GM12872 (cell line): ENCODE data around the gene LARP6.

ENCODE experiments used
- TF ChIP-seq, protein P1 (sequence below): IDR thresholded peaks from 3 replicates; pipeline ENCODE4 v1.5.1; 2011; ENCODE audit warnings: low read depth, mild to moderate bottlenecking, low read length, moderate library complexity; ENCODE audit not compliant: insufficient read depth

Gene LARP6

DNA sequence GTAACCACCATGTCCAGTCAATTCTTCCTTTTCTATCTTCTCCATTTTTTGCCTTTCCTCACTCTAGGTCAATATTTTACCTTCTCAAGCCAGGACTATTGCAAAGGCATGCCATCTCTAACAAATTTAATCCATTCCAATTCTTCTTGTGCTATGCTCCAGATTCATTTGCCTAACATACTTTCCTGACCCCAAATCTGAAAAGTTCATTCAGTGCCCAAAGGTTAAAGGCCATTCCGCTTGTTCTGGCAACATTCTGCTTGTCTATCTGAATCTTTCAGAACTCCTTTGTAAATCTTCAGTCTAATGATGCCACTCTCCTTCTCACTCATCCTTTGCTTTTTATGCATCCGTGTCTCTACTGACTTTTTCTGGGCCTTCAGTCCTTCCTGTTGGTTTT lies 22.7 kb upstream of the LARP6 start:
- TF ChIP-seq, protein P1, sequence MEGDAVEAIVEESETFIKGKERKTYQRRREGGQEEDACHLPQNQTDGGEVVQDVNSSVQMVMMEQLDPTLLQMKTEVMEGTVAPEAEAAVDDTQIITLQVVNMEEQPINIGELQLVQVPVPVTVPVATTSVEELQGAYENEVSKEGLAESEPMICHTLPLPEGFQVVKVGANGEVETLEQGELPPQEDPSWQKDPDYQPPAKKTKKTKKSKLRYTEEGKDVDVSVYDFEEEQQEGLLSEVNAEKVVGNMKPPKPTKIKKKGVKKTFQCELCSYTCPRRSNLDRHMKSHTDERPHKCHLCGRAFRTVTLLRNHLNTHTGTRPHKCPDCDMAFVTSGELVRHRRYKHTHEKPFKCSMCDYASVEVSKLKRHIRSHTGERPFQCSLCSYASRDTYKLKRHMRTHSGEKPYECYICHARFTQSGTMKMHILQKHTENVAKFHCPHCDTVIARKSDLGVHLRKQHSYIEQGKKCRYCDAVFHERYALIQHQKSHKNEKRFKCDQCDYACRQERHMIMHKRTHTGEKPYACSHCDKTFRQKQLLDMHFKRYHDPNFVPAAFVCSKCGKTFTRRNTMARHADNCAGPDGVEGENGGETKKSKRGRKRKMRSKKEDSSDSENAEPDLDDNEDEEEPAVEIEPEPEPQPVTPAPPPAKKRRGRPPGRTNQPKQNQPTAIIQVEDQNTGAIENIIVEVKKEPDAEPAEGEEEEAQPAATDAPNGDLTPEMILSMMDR, result no peak

- TF ChIP-seq, protein P1, result no peak
Observed at GRCh38 chr15:70876011-70876410, 22.1 kb upstream of the LARP6 start.

DNA sequence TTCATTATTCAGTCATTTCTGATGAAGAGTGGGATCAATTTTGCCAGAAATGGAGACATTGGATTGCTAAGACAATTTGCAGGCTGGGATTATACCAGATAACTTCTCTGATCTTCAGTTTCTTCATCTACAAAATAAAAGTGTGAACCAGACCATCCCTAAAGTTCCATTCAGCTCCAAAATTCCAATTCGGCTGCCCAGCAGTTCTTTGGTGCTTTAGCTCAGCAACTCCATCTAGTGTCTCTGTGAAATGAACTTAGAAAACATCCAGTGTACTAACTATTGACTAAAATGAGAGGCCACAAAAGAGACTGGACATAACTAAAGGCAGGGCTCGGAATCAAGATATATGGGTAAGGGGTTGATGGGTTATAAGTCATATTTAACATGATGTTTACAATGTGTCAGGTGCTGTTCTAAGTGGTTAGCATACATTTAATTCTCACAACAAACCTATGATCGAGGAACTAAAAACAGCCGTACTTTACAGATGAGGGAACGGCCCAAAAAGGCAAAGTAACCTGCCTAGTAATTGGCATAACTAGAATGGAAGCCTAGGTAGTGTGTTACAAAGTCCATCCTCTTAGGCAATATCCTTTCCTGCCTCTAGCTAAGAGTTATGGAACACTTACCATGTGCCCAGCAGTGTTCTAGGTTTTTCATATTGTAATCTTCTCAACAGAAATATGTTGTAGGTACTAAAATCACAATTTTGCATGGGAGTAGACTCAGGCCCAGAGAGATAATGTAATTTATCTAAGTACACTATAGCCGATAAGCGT lies 21.2 kb upstream of the LARP6 start:
- TF ChIP-seq, protein P1, result no peak

GRCh38 chr15:70873232-70874054 lies 19.5 kb upstream of the LARP6 start:
- TF ChIP-seq, protein P1, result no peak

DNA sequence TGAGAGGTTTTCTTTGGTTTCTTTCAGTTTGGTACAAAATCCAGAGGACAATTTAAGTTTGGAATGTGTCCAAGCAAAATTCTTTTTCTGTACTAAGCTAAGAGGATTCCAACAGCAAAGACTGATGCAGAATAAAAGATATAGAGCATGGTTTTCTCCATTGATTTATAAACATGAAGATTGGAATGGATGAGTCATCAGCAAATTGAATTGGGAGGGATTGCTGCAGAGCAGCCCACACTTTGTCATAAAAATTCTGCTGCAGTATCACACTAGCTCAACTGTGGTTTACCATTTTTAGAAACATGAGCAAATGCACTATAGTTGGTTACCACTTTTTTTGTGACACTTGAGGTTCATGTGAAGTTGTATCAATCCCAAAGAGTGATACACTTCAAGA lies 16.1 kb upstream of the LARP6 start:
- TF ChIP-seq, protein P1, result no peak

DNA sequence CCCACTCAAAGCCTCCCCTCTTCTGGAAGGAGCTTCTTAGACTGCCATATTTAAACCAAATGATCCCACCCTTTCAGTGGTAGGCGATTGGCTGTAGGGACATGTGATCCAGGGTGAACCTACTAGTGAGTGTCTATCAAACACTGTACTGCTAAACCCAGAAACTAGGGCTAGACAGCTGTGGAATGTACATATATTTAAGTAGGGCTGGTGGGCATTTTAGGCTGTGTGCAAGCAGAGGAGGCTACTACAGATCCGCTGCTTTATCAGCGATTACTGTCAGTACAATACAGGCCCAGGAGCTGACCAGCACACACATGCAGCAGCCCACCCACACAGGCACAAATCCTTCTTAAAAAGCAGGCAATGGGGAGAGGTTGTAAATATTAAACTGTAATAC lies 15.4 kb upstream of the LARP6 start:
- TF ChIP-seq, protein P1, result no peak

- TF ChIP-seq, protein P1, result no peak
Observed at GRCh38 chr15:70867911-70868467, 14.0 kb upstream of the LARP6 start.
